Thyroid gland (tissue), 4 donors: ENCODE results near the gene MCMBP. TPM values are rescaled to one million over a fixed set of nuclear protein-coding genes. Genes with fewer than 3 reads are reported as not detected.
A peak's percentile ranks its signal among the peaks of the same experiment; 100 is the strongest.

Experiments used
- DNase-seq, 2 donors: peaks; one replicate each; pipeline ENCODE4 v3.0.0-alpha.2; 2019
- H3K27ac ChIP-seq, 3 donors: fragments of 200-600 bp; sonication (generic); 1 replicate in 2 of 3; 2 replicates in 1 of 3; pipeline ENCODE4 v1.5.1; 2016 to 2019; ENCODE audit warnings: mild to moderate bottlenecking in 1 of 3, moderate library complexity in 1 of 3
- H3K27me3 ChIP-seq: fragments of 200-600 bp; sonication (generic); one replicate; pipeline ENCODE4 v1.5.1; 2019
- H3K36me3 ChIP-seq, 2 donors: fragments of 200-600 bp; sonication (generic); one replicate each; pipeline ENCODE4 v1.5.1; 2016 to 2019
- H3K4me1 ChIP-seq, 2 donors: fragments of 200-600 bp; sonication (generic); one replicate each; pipeline ENCODE4 v1.5.1; 2017 to 2019
- H3K4me3 ChIP-seq, 3 donors: fragments of 200-600 bp; sonication (generic); replicated peaks in 1 of 3; 1 replicate in 2 of 3; 2 replicates in 1 of 3; pipeline ENCODE4 v1.5.1; 2016; ENCODE audit warnings: mild to moderate bottlenecking in 1 of 3
- H3K9me3 ChIP-seq: fragments of 200-600 bp; sonication (generic); one replicate; pipeline ENCODE4 v1.5.1; 2017
- POLR2A ChIP-seq, 2 donors: fragments of 450-650 bp; IDR thresholded peaks; one replicate each; pipeline ENCODE4 v1.6.1; 2017; ENCODE audit warnings: antibody characterized with exemption in 2 of 2, mild to moderate bottlenecking in 2 of 2, moderate library complexity in 1 of 2
- WGBS, 2 donors: methylation state at CpG; one replicate each; pipeline ENCODE4 v1.1.5; 2017; 5-methylcytosine and 5-hydroxymethylcytosine counted together
- intact Hi-C: fragments of 100-400 bp; cut with DNase I; formaldehyde crosslinking; loops from one replicate; pipeline ENCODE4 v1.15.1; 2023
- total RNA-seq, 4 donors: library from RNA; depleted of rRNA; stranded (reverse); fragments of >200 nt; gene quantifications; one replicate each; pipeline ENCODE4 v1.2.3, GENCODE V29; 2016
- TF ChIP-seq, protein P1 (sequence below), 6 experiments: fragments of 200-600 bp in 3 of 6; fragments of 450-650 bp in 3 of 6; sonication (generic) in 3 of 6; IDR thresholded peaks; one replicate each; pipeline ENCODE4 v1.5.1; 2016 to 2019; ENCODE audit warnings: antibody characterized with exemption in 6 of 6, mild to moderate bottlenecking in 2 of 6, inconsistent platforms in 1 of 6, moderate library complexity in 1 of 6

Gene MCMBP
- total RNA-seq, 4 donors from 2014 or later, result 44.3 to 79.1 (median 59.0) TPM

DNA sequence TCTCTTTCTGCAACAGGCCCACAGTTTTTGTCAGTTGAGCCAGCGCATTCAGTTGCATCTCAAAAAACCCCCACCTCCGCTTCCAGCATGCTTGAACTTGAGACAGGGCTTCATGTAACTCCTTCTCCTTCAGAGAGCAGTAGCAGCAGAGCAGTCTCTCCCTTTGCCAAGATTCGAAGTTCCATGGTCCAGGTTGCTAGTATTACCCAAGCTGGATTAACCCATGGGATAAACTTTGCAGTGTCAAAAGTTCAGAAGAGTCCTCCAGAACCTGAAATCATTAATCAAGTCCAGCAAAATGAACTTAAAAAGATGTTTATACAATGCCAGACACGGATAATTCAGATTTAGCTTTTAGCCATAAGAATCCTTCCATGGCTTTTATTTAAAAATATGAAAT, 45.2 kb downstream of the MCMBP start:
- Histone ChIP-seq H3K4me3 (no peak overlapping the region), H3K4me1 (no peaks in the 10 kb centered on the region), H3K27ac (no peak overlapping the region), H3K9me3 (no peaks in the 10 kb centered on the region), H3K36me3 (peaks cover 31 to 34% of the 10 kb centered on the region in 2 donors), H3K27me3 (no peaks in the 10 kb centered on the region)
- TF ChIP-seq, protein P1, sequence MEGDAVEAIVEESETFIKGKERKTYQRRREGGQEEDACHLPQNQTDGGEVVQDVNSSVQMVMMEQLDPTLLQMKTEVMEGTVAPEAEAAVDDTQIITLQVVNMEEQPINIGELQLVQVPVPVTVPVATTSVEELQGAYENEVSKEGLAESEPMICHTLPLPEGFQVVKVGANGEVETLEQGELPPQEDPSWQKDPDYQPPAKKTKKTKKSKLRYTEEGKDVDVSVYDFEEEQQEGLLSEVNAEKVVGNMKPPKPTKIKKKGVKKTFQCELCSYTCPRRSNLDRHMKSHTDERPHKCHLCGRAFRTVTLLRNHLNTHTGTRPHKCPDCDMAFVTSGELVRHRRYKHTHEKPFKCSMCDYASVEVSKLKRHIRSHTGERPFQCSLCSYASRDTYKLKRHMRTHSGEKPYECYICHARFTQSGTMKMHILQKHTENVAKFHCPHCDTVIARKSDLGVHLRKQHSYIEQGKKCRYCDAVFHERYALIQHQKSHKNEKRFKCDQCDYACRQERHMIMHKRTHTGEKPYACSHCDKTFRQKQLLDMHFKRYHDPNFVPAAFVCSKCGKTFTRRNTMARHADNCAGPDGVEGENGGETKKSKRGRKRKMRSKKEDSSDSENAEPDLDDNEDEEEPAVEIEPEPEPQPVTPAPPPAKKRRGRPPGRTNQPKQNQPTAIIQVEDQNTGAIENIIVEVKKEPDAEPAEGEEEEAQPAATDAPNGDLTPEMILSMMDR (IDR thresholded peaks at IDR 0.05), result no peak
- no peak for TF ChIP-seq POLR2A (IDR thresholded peaks at IDR 0.05)
- no peak for DNase-seq
- 92% methylated on average over 4 of the region's 4 CpGs for WGBS, 2 donors
- intact Hi-C loops, result no loop called here

DNA sequence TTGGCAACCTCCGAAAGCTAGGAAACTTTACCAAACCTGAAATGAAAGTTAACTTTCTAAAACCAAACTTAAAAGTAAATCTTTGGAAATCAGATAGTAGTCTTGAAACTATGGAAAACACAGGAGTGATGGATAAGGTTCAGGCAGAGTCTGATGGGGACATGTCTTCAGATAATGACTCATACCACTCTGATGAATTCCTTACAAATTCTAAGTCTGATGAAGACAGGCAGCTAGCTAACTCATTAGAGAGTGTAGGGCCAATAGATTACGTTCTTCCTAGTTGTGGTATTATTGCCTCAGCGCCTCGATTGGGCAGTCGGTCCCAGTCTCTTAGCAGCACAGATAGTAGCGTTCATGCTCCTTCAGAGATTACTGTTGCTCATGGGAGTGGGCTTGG, 45.9 kb downstream of the MCMBP start:
- no peak for DNase-seq
- Histone ChIP-seq H3K36me3 (peaks cover 25 to 28% of the 10 kb centered on the region in 2 donors), H3K27me3 (no peaks in the 10 kb centered on the region), H3K9me3 (no peaks in the 10 kb centered on the region), H3K27ac (no peak overlapping the region), H3K4me3 (no peak overlapping the region), H3K4me1 (no peaks in the 10 kb centered on the region)
- no peak for TF ChIP-seq POLR2A (IDR thresholded peaks at IDR 0.05)
- TF ChIP-seq, protein P1 (IDR thresholded peaks at IDR 0.05), result no peak
- intact Hi-C loops, result no loop called here
- 88 to 95% methylated on average over 6 of the region's 6 CpGs for WGBS, 2 donors

DNA sequence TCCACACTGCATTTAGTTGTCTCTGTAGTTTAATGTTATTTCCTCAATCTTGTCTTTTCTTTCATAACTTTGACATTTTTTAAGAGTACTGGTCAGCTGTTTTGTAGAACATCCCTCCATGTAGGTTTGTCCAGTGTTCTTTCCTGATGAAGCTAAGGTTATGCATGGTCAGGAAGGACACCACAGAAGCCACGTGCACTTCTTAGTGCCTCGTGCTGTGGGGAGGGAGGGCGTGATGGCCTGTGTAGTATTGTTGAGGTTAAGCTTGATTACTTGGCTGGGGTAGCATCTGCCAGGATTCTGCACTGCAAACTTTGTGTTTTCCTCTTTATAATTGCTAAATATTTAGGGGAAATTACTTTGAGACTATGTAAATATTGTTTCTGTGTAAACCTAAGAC, 48.3 kb downstream of the MCMBP start:
- peaks cover under 1 to 4% of the 10 kb centered on the region in 2 donors for H3K36me3 ChIP-seq
- no peaks in the 10 kb centered on the region for H3K9me3 ChIP-seq
- H3K4me1 ChIP-seq, result no peaks in the 10 kb centered on the region
- WGBS, 2 donors, result 90 to 93% methylated on average over 3 of the region's 3 CpGs
- no peaks in the 10 kb centered on the region for H3K27me3 ChIP-seq
- H3K27ac ChIP-seq, result no peak overlapping the region
- intact Hi-C loops, result no loop called here
- no peak overlapping the region for H3K4me3 ChIP-seq
- TF ChIP-seq, protein P1 (IDR thresholded peaks at IDR 0.05), result no peak
- no peak for TF ChIP-seq POLR2A (IDR thresholded peaks at IDR 0.05)
- no peak for DNase-seq

DNA sequence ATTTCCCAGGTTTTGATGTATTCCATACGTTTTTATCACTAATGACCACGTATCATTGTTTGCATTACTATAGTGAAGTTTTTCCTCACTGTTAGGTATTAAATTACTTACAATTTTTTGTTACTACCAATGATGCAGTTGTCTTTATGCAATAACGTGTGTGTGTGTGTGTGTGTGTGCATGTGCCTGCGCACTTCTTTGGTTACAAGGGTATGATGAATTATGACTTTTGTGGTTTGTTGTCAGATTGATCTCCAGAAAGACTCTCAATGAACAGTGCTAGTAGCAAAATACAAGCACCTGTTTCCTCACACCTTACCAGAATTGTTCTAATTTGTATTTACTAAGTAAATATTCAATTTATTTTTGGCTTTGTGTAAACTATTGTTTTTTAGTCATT, 51.5 kb downstream of the MCMBP start:
- WGBS, 2 donors, result 81 to 87% methylated on average over 4 of the region's 4 CpGs
- no peaks in the 10 kb centered on the region for H3K4me1 ChIP-seq
- intact Hi-C loops, result no loop called here
- no peak overlapping the region for H3K27ac ChIP-seq
- H3K9me3 ChIP-seq, result no peaks in the 10 kb centered on the region
- DNase-seq, result no peak
- no peak overlapping the region for H3K4me3 ChIP-seq
- H3K36me3 ChIP-seq, result no peaks in the 10 kb centered on the region
- TF ChIP-seq POLR2A (IDR thresholded peaks at IDR 0.05), result no peak
- TF ChIP-seq, protein P1 (IDR thresholded peaks at IDR 0.05), result no peak
- no peaks in the 10 kb centered on the region for H3K27me3 ChIP-seq

DNA sequence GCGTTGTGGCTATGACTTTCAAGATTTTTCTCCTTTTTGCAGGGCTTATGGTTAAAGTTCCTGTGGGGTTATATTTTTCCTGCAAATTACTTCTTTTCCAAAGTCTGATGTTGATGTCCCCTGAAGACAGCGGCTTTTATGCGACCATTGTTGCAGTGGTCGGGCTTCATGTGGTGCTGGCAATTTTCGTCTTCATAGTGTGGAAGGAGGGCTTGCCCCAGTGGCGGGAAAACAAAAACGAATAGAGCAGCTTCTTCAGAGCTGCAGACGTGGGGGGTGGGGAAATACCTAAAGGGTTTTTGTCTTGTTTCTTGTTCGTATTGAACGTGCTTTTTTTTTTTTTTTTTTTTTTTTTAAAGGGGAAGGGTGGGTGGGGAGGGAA, 53.8 kb downstream of the MCMBP start:
- intact Hi-C loops, result loop anchor here (10.0 kb wide), 1 partner anchor 64 kb away; no protein-coding TSS in a partner anchor
- Histone ChIP-seq H3K36me3 (no peaks in the 10 kb centered on the region), H3K9me3 (no peaks in the 10 kb centered on the region), H3K27ac (no peak overlapping the region), H3K4me3 (peak overlapping the region in 1 of 3 donors; percentile 21), H3K4me1 (no peaks in the 10 kb centered on the region), H3K27me3 (no peaks in the 10 kb centered on the region)
- no peak for DNase-seq
- WGBS, 2 donors, result 56 to 60% methylated on average over 10 of the region's 10 CpGs
- TF ChIP-seq, protein P1 (IDR thresholded peaks at IDR 0.05), result no peak
- no peak for TF ChIP-seq POLR2A (IDR thresholded peaks at IDR 0.05)
